Stimulated activated naive B cell treated with anti-CD40 and anti-IgM and Interleukin-4, amounts not matched to agents 10 μg/mL and 1 μg/mL and 100 μg/mL, for 72 hours (primary cell): Measurements from ENCODE around the gene ARMC12.

Experiments used
- ATAC-seq, 2 donors: fragments of 150-1000 bp; cut with Tn5 transposase; replicated peaks; 2 replicates each; pipeline ENCODE4 v1.10.0; 2021; ENCODE audit warnings: moderate library complexity in 1 of 2
- DNase-seq: peaks from one replicate; pipeline ENCODE4 v3.0.0; 2021
- H3K27ac Mint-ChIP-seq: one replicate; pipeline ENCODE4 v1.8.0; 2022; ENCODE audit warnings: mild to moderate bottlenecking, mixed read lengths
- H3K27me3 Mint-ChIP-seq, 2 donors: one replicate each; pipeline ENCODE4 v1.8.0; 2022; ENCODE audit warnings: mixed read lengths in 2 of 2
- H3K36me3 Mint-ChIP-seq, 2 donors: one replicate each; pipeline ENCODE4 v1.8.0; 2022; ENCODE audit warnings: mixed read lengths in 2 of 2, mild to moderate bottlenecking in 1 of 2
- H3K4me1 Mint-ChIP-seq, 2 donors: one replicate each; pipeline ENCODE4 v1.8.0; 2022; ENCODE audit warnings: mixed read lengths in 2 of 2, mild to moderate bottlenecking in 1 of 2
- H3K4me3 Mint-ChIP-seq, 2 donors: one replicate each; pipeline ENCODE4 v1.8.0; 2022; ENCODE audit warnings: mild to moderate bottlenecking in 2 of 2, mixed read lengths in 2 of 2, moderate library complexity in 1 of 2
- H3K9me3 Mint-ChIP-seq, 2 donors: one replicate each; pipeline ENCODE4 v1.8.0; 2022; ENCODE audit warnings: mixed read lengths in 2 of 2, mild to moderate bottlenecking in 1 of 2

ARMC12 gene

GRCh38 chr6:35736253-35736894 is 458 bp upstream of the ARMC12 start:
- Mint-ChIP-seq H3K9me3 (no peaks in the 10 kb centered on the region), H3K4me3 (no peak overlapping the region), H3K27me3 (no peaks in the 10 kb centered on the region), H3K4me1 (peaks cover 21 to 31% of the 10 kb centered on the region in 2 donors), H3K27ac (no peak overlapping the region), H3K36me3 (no peaks in the 10 kb centered on the region)
- ATAC-seq: peak; percentile 44 to 46
- DNase-seq: peak; percentile 67

DNA sequence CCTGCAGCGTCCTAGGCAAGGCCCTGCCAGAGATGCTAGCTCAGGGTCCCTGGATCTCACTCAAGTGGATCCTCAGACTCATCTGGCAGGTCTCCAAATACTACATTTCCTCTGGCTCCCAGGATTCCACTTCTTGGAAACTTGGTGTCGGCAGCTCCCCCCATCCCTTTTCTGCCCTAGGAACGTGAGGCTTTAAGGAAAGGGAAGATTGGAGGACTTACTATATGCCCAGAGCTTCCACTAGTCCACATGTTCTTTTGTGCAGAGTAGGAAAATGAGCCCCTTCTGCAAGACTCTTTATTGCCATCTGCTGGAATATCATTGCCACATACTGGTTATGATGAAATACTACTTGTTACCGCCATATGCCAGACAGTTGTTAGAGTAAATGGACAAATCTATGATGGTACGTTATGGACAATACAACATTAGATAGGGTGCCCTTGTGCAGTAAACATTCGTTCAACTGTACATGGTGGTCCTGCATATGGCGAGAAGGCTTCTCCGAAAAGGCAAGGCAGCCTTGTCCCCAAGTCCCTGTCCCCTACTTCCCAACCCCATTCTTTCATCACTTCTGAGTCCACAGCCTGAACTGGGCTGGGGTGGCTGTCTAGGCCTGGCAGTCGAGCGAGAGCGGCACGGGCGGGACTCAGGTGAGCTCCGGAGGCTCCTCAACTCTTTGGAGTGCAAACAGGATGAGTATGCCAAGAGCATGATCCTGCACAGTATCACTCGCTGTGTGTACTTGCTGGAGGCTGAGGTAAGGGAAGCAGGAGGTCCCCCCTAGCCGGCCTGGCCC is 780 bp downstream of the ARMC12 start:
- no peak overlapping the region for H3K4me3 Mint-ChIP-seq
- no peaks in the 10 kb centered on the region for H3K9me3 Mint-ChIP-seq
- H3K36me3 Mint-ChIP-seq: no peaks in the 10 kb centered on the region
- H3K27ac Mint-ChIP-seq: no peak overlapping the region
- DNase-seq (no peak), ATAC-seq (peak; percentile 80 to 81)
- H3K27me3 Mint-ChIP-seq: peaks cover 0 to under 1% of the 10 kb centered on the region in 2 donors
- peaks cover 14 to 25% of the 10 kb centered on the region in 2 donors for H3K4me1 Mint-ChIP-seq

DNA sequence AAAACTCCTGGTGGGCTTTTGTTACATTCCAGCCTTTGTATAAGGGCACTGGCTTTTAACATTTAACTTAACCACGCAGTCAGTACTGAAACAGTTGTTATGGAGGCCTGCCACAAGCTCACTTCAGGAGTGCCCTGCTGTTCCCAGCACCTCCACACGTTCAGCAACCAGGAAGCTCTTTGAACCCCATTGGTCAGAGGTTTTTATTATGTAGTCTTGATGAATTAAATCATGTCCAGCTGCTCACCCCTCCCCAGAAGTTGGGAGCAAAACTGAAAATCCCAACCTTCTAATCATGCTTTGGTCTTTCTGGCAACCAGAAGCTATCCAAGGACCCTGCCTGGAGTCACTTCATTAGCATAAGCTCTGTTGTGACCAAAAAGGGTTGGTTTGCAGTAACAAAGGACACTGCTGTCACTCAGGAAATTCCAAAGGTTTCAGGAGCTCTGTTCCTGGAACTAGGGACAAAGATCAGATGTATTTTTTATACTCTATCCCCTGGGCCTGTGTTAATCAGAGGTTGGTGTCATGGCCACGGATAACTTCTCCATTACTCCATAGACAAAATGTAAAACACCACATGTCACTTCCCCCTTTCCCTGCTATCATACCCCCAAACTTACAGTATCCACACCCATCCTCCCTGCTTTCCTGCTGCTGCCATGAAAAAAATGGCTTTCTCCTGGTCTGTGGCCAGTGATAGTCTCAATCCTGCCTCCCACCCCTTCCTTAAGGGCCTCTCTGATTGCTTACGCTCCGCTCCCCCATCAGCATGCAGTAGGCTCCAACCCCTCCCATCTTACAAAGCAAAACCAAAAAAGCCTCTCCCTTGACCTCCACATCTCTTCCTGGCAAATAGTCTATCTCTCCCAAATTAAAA is 3.1 kb downstream of the ARMC12 start:
- Mint-ChIP-seq H3K9me3 (no peaks in the 10 kb centered on the region), H3K27ac (no peak overlapping the region), H3K27me3 (peaks cover 0 to 5% of the 10 kb centered on the region in 2 donors), H3K36me3 (no peaks in the 10 kb centered on the region), H3K4me3 (no peak overlapping the region), H3K4me1 (peaks cover 9 to 18% of the 10 kb centered on the region in 2 donors)
- DNase-seq (no peak), ATAC-seq (no peak)

DNA sequence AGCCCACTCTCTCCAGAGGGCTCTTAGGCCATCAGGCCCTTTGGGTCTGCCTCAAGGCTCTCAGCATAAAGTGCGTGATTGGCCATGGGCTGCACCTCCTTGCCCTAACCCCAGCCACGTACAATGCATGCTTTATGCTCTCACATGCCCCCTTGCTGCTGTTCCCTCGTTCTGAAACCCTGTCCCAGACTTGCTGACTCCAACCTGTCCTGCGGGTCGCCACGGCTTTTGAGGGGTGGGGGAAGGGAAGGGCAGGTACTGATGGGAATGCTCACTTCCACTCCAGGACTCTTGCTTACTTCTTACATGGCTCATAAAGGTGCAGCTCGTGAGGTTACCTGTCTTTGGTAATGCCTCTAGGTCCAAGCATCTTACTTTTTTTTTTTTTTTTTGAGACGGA is 6.0 kb downstream of the ARMC12 start:
- Mint-ChIP-seq H3K27ac (no peak overlapping the region), H3K27me3 (peaks cover 0 to 5% of the 10 kb centered on the region in 2 donors), H3K4me3 (no peak overlapping the region), H3K9me3 (peaks cover 0 to 1% of the 10 kb centered on the region in 2 donors), H3K4me1 (no peaks in the 10 kb centered on the region), H3K36me3 (no peaks in the 10 kb centered on the region)
- DNase-seq (no peak), ATAC-seq (no peak)

DNA sequence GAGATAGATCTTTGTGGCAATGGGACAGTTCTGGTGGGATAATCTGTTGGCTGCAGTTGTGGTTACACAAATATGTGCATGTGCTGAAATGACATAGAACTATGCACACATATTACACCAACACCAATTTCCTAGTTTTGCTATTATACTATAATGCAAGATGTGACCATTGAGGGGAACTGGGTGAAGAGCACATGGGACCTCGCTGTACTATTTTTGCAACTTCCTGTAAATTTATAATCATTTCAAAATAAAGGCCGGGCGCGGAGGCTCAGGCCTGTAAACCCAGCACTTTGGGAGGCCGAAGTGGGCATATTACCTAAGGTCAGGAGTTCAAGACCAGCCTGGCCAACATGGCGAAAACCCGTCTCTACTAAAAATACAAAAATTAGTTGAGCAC is 8.7 kb downstream of the ARMC12 start:
- DNase-seq (no peak), ATAC-seq (no peak)
- peaks cover 0 to 1% of the 10 kb centered on the region in 2 donors for H3K36me3 Mint-ChIP-seq
- H3K4me1 Mint-ChIP-seq: no peaks in the 10 kb centered on the region
- peaks cover 0 to 5% of the 10 kb centered on the region in 2 donors for H3K27me3 Mint-ChIP-seq
- H3K9me3 Mint-ChIP-seq: peaks cover 0 to 4% of the 10 kb centered on the region in 2 donors
- H3K27ac Mint-ChIP-seq: no peak overlapping the region
- no peak overlapping the region for H3K4me3 Mint-ChIP-seq

DNA sequence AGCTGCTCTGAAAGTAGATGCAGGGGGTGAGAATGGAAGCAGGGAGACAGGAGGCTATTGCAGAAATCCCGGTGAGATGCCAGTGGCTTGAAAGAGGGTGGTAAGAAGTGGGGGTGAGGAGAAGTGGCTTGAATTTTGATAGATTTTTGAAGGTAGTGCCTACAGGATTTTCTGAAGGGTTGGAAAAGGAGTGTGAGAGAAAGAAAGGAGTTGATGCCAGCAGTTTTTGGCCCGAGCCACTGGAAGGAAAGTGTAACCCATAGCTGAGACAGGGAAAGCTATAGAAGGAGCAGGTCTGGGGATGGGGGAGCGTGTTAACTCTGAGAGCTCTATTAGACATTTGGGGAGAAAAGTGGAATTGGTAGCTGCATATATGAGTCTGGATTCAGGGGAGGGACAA is 9.7 kb downstream of the ARMC12 start:
- Mint-ChIP-seq H3K4me3 (no peak overlapping the region), H3K36me3 (peaks cover 0 to 1% of the 10 kb centered on the region in 2 donors), H3K27ac (no peak overlapping the region), H3K9me3 (peaks cover 0 to 4% of the 10 kb centered on the region in 2 donors), H3K27me3 (peaks cover 0 to 5% of the 10 kb centered on the region in 2 donors), H3K4me1 (no peaks in the 10 kb centered on the region)
- ATAC-seq (no peak), DNase-seq (no peak)

DNA sequence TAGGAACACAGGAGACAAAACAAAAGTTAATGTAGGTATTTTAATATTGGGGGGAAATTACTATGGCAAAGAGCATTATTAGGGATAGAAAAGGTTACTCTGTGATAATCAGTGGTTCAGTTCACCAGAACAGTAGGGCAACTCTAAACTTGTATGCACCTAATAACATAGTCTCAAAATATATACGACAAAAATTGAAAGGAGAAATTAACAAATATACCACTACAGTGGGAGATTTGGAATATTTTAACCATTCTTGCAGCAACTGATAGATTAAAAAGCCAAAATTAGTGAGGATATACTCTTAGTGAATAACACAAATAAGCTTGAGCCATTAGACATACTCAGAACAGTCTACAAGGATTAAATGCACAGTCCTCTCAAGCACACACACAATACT is 11.0 kb downstream of the ARMC12 start:
- Mint-ChIP-seq H3K36me3 (peaks cover 0 to 1% of the 10 kb centered on the region in 2 donors), H3K27me3 (peaks cover 2 to 4% of the 10 kb centered on the region in 2 donors), H3K4me3 (no peak overlapping the region), H3K9me3 (peaks cover 0 to 4% of the 10 kb centered on the region in 2 donors), H3K4me1 (no peaks in the 10 kb centered on the region), H3K27ac (no peak overlapping the region)
- ATAC-seq (no peak), DNase-seq (no peak)

DNA sequence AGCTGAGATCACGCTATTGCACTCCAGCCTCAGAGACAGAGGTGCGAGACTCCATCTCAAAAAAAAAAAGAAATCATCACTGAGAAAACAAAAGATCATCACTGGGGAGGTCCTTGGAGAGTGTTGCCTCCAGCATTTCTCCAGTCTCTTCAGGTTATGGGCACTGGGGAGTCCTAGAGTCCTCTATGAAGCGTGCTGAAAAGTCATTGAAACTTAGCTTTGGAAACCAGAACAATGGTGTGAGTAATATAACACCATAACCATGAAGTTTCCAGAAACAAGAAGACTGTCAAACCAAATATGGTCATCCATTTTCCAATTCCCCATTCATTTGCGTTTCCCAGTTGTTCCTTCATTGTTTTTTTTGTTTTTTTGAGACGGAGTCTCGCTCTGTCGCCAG is 13.7 kb downstream of the ARMC12 start:
- H3K27me3 Mint-ChIP-seq: peaks cover 0 to 4% of the 10 kb centered on the region in 2 donors
- H3K36me3 Mint-ChIP-seq: peaks cover 0 to 1% of the 10 kb centered on the region in 2 donors
- no peak for DNase-seq
- H3K9me3 Mint-ChIP-seq: peaks cover 0 to 4% of the 10 kb centered on the region in 2 donors
- no peak for ATAC-seq
- no peaks in the 10 kb centered on the region for H3K4me1 Mint-ChIP-seq
- H3K4me3 Mint-ChIP-seq: no peak overlapping the region
- H3K27ac Mint-ChIP-seq: no peak overlapping the region

- Mint-ChIP-seq H3K4me3 (no peak overlapping the region), H3K36me3 (peaks cover 0 to 1% of the 10 kb centered on the region in 2 donors), H3K9me3 (peaks cover 0 to 4% of the 10 kb centered on the region in 2 donors), H3K4me1 (no peaks in the 10 kb centered on the region), H3K27me3 (peaks cover 0 to 4% of the 10 kb centered on the region in 2 donors), H3K27ac (no peak overlapping the region)
- ATAC-seq (peak in 1 of 2 donors; percentile 36), DNase-seq (no peak)
Measured at GRCh38 chr6:35751594-35751993, 14.8 kb downstream of the ARMC12 start.

GRCh38 chr6:35752330-35752729 is 15.5 kb downstream of the ARMC12 start:
- Mint-ChIP-seq H3K27ac (no peak overlapping the region), H3K4me1 (peaks cover under 1% of the 10 kb centered on the region in 2 donors), H3K36me3 (peaks cover 0 to 1% of the 10 kb centered on the region in 2 donors), H3K27me3 (peaks cover 0 to 4% of the 10 kb centered on the region in 2 donors), H3K4me3 (no peak overlapping the region), H3K9me3 (peaks cover 0 to 4% of the 10 kb centered on the region in 2 donors)
- DNase-seq (no peak), ATAC-seq (no peak)

- Mint-ChIP-seq H3K27ac (no peak overlapping the region), H3K4me3 (no peak overlapping the region), H3K9me3 (no peaks in the 10 kb centered on the region), H3K4me1 (peaks cover 16 to 23% of the 10 kb centered on the region in 2 donors), H3K36me3 (no peaks in the 10 kb centered on the region), H3K27me3 (peaks cover 0 to 4% of the 10 kb centered on the region in 2 donors)
- DNase-seq (no peak), ATAC-seq (no peak)
Measured at GRCh38 chr6:35754452-35755277, 17.8 kb downstream of the ARMC12 start.

DNA sequence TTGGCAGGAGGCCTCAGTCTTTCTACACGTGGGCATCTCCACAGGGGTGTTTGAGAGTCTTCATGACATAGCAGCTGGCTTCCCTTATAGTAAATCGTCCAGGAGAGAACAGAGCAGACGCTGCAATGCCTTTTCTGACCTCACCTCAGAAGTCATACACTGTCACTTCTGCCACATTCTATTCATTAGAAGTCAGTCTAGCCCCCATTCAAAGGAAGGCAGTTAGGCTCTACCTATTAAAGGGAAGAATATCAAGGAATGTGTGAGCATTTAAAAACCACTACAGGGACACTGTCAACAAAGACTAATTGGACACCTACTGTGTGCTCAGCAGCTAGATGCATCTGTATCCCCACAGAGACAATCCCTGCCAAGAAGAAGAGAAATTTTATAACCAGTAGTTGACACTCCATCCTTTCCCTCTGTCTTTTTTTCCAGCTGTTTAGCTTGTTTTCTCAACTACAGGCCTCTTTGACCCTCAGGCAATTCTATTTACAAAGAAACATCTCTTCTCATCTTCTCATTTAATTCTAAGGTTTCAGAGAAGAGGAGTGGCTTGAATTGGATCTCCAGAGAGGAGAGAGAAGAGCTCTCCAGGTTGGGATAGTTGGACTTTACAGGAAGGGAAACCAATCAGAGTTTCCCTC is 18.6 kb downstream of the ARMC12 start:
- no peak for ATAC-seq
- no peak overlapping the region for H3K4me3 Mint-ChIP-seq
- peaks cover 5% of the 10 kb centered on the region in 2 donors for H3K36me3 Mint-ChIP-seq
- no peak overlapping the region for H3K27ac Mint-ChIP-seq
- H3K9me3 Mint-ChIP-seq: peaks cover 0 to 5% of the 10 kb centered on the region in 2 donors
- H3K27me3 Mint-ChIP-seq: peaks cover 6 to 9% of the 10 kb centered on the region in 2 donors
- H3K4me1 Mint-ChIP-seq: peaks cover 20 to 23% of the 10 kb centered on the region in 2 donors
- DNase-seq: no peak
